Fibroblast of villous mesenchyme (primary cell): Measurements from ENCODE around the gene CD226. TPM values are rescaled to one million over a fixed set of nuclear protein-coding genes. Genes with fewer than 3 reads are reported as not detected.
"Not testable (repeated sequence)": the region's sequence is repeated elsewhere in the genome, so short reads cannot be mapped to it uniquely, and the experiment has no call there.

Experiments used
- DNase-seq: peaks from one replicate; pipeline ENCODE4 v3.0.0-alpha.2; 2010; ENCODE audit warnings: low read depth
- H3K4me3 ChIP-seq: 2 replicates; pipeline ENCODE4 v1.5.1; 2011; ENCODE audit warnings: low read depth, mild to moderate bottlenecking, low read length
- CTCF ChIP-seq: IDR thresholded peaks from 2 replicates; pipeline ENCODE4 v1.5.1; 2012; ENCODE audit warnings: low read depth, mild to moderate bottlenecking, low read length; ENCODE audit not compliant: insufficient read depth
- total RNA-seq: library from RNA; depleted of rRNA; stranded (reverse); fragments of >200 nt; gene quantifications from 2 replicates; pipeline ENCODE4 v1.2.3, GENCODE V29; 2012

CD226 gene
- total RNA-seq, 1 donor, result 2.6 TPM

- no peak for TF ChIP-seq CTCF
- DNase-seq, result no peak
- no peak overlapping the region for H3K4me3 ChIP-seq
These were observed 38.8 kb downstream of the CD226 start for GRCh38 chr18:69908838-69909237.

- TF ChIP-seq CTCF, result no peak
- no peak for DNase-seq
- H3K4me3 ChIP-seq, result no peak overlapping the region
These were observed 40.9 kb downstream of the CD226 start for GRCh38 chr18:69906765-69907164.

GRCh38 chr18:69900941-69901340 is 46.7 kb downstream of the CD226 start:
- TF ChIP-seq CTCF, result no peak
- H3K4me3 ChIP-seq, result no peak overlapping the region
- DNase-seq, result no peak

- not testable (repeated sequence) for DNase-seq, H3K4me3 ChIP-seq
These were observed 48.3 kb downstream of the CD226 start for GRCh38 chr18:69899154-69899923.

GRCh38 chr18:69898241-69898861 is 49.3 kb downstream of the CD226 start:
- TF ChIP-seq CTCF, result no peak
- DNase-seq, result no peak
- no peak overlapping the region for H3K4me3 ChIP-seq

GRCh38 chr18:69897397-69898108 is 50.1 kb downstream of the CD226 start:
- no peak for DNase-seq
- H3K4me3 ChIP-seq, result no peak overlapping the region
- no peak for TF ChIP-seq CTCF
